ENCODE measurements around the gene EPS8L1.
"Not testable (repeated sequence)": the region's sequence is repeated elsewhere in the genome, so short reads cannot be mapped to it uniquely, and the experiment has no call there.

The EPS8L1 gene

DNA sequence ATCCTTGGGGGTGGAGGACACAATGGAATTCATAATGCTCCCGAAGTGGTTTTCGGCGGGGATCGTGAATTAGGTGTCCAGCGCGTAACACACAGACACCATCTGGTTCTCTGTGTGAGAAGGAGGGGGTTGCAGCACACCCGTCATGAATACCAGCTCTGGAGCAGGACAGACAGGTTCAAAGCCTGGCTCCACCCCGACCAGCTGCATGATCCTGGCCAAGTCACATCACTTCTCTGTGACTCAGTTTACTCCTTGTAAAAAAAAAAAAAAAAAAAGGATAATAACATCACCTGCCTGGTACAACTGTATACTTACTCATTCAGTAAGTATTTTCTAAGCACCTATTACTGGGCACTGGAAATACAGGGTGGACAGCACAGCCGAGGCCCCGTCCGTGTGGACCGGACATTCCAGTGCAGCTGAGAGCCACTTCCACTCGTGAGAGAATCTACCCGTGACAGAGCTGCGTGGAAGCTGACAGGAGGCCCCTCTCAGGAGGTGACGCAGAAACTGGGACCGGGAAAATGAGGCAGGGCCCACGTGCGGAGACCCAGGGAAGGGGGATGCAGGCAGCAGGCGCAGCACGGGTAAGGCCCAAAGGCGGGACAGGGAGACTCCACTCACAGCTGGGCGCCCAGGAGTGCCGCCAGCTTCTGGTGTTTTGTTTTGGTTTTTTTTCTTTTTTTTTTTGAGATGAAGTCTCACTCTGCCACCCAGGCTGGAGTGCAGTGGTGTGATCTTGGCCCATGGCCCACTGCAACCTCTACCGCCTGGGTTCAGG is 24.7 kb upstream of the EPS8L1 start:
- DNase-seq = no peak

GRCh38 chr19:55053735-55054134 is 21.9 kb upstream of the EPS8L1 start:
- DNase-seq = no peak

GRCh38 chr19:55056827-55057226 is 18.8 kb upstream of the EPS8L1 start:
- DNase-seq = no peak

GRCh38 chr19:55058781-55059610 is 16.7 kb upstream of the EPS8L1 start:
- no peak for DNase-seq

GRCh38 chr19:55060287-55060686 is 15.4 kb upstream of the EPS8L1 start:
- not testable (repeated sequence) for DNase-seq

DNA sequence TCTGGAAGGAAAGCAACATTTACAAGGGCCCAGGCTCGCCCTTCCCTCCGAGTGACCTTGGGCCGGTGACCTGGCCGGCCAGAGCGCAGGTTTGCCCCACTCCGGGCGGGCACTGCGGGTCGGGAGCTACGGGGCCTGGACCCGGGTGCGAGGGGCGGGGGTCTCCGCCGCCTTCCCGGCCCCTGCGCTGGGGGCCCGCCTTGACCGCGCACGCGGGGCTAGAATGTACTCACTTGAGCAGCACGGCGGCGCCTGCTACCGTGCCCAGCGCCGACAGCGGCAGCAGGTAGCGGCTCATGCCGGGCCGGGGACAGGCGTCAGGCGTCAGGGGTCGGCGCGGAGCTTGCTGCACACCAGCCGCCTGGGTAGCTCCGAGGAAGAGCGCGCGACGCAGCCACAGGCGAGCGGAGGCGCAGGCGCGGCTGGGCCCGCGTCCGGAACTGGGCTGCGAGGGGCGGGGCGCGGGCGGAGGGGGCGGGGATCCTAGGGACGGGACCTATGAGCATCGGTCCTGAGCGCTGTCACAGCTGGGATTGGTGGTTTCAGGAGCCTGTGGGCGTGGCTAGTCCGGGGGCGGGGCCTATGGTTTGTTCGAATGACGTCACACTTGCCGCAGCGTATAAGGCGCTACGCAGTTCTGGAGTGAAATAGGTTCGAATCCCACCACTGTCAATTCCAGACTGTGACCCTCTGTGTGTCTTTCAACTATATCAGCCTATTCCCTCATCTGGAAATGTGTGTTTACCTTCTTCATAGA is 12.8 kb upstream of the EPS8L1 start, which contains the start of gene RDH13:
TSS of gene RDH13 (minus strand) at position 414 of the 757 bp plus-strand sequence. CDS start at position 298, 116 bp downstream.
- peak; percentile 98 for DNase-seq

DNA sequence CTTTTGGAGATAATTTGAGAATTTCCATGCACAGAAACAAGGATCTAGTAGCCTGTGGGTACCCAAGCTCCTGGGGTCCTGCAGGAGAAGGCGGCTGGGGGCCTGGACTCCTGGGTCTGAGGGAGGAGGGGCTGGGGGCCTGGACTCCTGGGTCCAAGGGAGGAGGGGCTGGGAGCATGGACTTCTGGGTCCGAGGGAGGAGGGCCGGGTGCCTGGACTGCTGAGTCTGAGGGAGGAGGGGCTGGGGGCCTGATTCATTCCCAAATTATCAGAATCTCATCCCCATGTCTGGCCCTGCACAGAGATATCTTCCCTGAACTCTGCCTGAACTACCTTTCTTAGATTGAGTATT is 12.2 kb upstream of the EPS8L1 start:
- DNase-seq = no peak

GRCh38 chr19:55065516-55065915 is 10.2 kb upstream of the EPS8L1 start:
- not testable (repeated sequence) for DNase-seq

DNA sequence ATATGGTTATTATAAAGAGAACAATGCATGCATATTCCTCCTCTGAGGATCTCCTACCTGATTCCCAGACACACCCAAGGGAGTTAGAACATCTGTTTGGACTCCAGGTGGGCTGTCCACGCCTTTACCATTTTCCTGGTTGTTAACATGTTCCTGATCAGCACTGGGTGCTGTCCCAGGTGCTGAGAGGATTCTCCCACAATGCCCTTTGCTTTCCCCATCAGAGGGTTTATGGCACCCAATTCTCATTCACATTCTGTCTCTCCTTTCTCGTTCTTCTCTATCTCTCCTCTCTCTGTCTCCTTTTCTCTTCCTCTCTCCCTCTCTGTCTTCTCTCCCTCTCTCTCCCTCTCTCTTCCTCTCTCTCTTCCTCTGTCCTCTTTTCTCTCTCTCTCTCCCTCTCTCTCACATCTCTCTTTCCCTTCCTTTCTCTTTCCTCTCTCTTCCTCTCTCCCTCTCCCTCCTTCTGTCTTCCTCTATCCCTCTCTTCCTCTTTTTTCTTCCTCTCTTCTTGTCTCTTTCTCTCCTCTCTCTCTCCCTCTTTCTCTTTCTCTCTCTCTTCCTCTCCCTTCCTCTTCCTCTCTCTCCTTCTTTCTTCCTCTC is 9.5 kb upstream of the EPS8L1 start:
- no peak for DNase-seq

DNA sequence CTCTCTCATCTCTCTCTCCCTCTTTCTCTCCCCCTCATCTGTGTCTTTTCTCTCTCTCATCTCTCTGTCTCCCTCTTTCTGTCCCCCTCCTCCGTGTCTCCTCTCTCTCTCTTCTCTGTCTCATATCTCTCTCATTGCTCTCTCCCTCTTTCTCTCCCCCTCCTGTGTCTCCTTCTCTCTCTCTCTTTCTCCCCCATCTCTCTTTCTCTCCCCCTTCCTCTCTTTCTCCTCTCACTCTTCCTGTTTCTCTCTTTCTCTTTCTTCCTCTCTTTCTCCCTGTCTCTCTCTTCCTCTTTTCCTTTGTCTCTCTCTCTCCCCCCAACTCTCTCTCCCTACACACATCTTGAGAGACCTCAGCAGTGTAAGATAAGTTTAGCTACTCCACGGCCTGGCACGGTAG is 7.8 kb upstream of the EPS8L1 start:
- DNase-seq = no peak

GRCh38 chr19:55068950-55069864 is 6.5 kb upstream of the EPS8L1 start:
- no peak for DNase-seq

DNA sequence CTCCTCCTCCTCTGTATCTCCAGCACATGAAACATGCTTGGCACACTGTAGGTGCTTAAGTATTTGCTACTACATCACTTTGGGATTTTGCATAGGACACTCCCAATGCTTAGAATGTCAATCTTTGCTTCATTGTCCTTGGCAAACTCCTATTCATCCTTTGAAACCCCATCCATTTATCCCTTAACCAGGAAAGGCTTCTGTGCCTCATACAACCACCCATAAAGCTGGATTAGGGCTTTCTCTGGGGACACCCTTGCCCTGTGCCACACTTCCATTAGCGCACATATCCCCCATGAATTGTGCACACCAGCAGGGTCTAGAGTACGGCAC is 5.8 kb upstream of the EPS8L1 start:
- DNase-seq = no peak

GRCh38 chr19:55070466-55071128 is 5.1 kb upstream of the EPS8L1 start:
- DNase-seq = no peak

GRCh38 chr19:55071129-55071502 is 4.6 kb upstream of the EPS8L1 start:
- no peak for DNase-seq

DNA sequence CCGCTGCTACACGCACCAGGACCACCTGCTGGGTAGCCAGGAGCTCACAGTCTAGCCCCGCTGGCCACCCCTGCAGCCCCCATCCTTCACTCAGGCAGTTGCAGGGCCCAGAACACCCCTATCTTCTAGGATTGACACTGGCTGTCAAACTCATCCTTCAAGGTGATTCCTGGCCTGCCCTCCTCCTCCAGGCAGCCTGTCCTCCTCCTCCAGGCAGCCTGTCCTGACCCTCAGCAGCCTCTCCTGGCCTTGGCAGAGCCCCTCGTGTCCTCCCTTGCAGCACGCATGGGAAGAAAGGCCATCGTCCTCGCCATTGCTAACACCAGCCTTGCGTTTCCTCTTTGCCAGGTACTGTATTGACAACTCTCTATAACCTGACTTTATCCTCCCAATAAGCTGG is 3.8 kb upstream of the EPS8L1 start:
- no peak for DNase-seq

- no peak for DNase-seq
Measured at GRCh38 chr19:55076321-55076720, 652 bp downstream of the EPS8L1 start.

DNA sequence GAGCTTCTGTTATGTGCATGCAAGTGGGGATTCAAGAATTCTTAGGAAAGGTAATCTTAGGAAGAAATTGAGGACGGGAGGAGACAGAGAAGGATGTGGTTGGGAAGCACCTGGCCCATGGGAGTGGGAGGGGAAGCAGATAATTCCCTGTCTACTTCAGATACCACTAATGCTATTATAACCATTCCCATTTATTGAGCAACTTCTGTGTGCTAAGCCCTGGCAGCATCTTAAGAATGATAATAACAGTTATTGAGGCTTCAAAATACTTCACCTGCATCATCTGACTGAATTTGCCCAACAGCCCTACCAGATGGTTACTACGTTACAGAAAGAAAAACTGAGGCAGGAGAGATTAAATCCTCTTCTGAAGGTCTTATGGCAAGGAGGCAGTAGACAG is 1.4 kb downstream of the EPS8L1 start:
- DNase-seq = no peak

DNA sequence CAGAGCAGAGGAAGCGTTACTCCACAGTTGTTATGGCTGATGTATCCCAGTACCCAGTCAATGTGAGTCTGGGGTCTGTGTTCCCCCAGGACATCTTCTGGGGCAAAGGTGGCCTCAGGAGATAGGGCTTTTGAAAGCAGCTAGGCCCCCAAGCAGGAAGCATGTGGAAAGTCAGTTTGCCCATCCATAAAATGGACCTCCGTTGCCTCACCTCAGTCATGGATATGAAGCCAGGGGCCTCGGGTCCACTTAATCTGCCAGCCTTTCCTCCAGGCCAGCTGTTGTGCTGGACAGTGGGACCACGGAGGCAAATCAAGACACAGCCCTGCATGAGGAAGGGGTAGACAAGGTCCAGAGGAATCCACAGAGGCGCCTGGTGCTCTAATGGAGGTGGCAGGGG is 3.3 kb downstream of the EPS8L1 start:
- no peak for DNase-seq

DNA sequence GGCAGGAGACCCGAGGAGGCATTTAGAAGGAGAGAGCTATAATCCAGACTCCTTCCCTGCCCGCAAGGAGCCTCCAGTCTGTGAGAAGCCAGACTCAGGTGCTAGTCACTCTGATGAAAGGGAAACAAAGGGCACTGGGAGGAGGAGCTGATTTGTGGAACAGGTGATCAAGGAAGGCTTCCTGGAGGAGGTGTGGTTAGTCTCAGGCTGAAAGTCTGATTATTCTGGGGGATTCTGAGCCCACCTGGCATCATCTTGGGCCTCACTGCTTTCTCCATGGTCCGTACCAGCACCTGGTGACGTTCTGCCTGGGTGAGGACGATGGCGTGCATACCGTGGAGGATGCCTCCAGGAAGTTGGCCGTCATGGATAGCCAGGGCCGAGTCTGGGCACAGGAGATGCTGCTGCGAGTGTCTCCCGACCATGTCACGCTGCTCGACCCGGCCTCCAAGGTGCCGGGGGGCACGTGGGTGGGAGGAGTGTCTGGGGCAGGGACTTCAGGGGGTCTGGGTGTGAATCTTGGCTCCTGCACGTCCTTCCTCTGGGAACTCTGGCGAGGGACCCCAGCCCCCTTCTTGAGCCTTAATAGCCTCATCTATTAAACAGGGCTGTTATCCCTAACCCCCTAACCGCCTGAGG is 3.9 kb downstream of the EPS8L1 start:
- DNase-seq = no peak

GRCh38 chr19:55080121-55080967 is 4.7 kb downstream of the EPS8L1 start:
- peak; percentile 81 for DNase-seq

All from activated CD4-positive, alpha-beta T cell treated with anti-CD3 and anti-CD28 coated beads, Interleukin-10, Interleukin-2, amounts not matched to agents 100 ng/mL and 50 ng/mL, durations not matched to agents 16 hours and 8 hours (primary cell).